GM18861 (cell line): ENCODE results near the gene LNPK.
"Not testable (repeated sequence)": the region's sequence is repeated elsewhere in the genome, so short reads cannot be mapped to it uniquely, and the experiment has no call there.

ENCODE experiments used
- ATAC-seq: cut with Tn5 transposase; IDR thresholded peaks from one replicate; pipeline ENCODE4 v1.9.1; 2021; ENCODE audit not compliant: unreplicated experiment

Gene LNPK

DNA sequence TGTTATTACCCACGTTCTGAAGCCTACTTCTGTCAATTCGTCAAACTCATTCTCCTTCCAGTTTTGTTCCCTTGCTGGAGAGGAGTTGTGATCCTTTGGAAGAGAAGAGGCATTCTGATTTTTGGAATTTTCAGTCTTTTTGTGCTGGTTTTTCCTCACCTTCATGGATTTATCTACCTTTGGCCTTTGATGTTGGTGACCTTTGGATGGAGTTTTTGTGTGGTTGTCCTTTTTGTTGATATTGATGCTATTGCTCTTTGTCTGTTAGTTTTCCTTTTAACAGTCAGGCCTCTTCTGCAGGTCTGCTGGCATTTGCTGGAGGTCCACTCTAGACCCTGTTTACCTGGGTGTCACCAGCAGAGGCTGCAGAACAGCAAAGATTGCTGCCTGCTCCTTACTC is 88.8 kb downstream of the LNPK start:
- ATAC-seq: not testable (repeated sequence)

- ATAC-seq: no peak
These were observed 98.0 kb downstream of the LNPK start for GRCh38 chr2:175904035-175904434.

DNA sequence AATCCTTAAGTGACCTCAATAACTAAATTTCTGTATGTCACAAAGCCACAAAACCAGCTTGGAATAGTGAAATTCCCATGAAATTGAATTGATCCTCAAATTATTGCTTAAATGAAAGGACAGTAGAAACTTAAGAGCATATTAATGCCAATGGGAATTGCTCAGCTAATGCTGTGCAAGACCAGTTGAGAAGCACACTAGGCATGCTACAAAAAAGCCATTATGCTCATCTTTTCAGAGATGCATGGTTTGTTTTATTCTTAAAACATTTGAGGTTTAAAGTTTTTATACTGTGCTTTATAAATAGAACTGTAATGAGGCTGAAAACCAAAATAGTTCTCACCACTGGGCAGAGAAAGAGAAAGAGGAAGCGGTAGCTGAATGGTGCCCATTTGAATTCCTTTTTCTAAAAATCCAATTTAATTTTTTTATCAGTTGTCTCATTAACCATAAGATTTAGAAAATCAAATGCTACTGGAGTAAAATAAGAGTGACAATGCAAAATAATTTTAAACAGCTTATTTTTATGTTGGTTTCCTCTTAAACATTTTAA is 98.6 kb downstream of the LNPK start:
- ATAC-seq: no peak

- ATAC-seq: not testable (repeated sequence)
These were observed 106.1 kb downstream of the LNPK start for GRCh38 chr2:175895957-175896356.

- no peak for ATAC-seq
These were observed 110.0 kb downstream of the LNPK start for GRCh38 chr2:175892046-175892445.

- no peak for ATAC-seq
These were observed 111.3 kb downstream of the LNPK start for GRCh38 chr2:175890636-175891242.

DNA sequence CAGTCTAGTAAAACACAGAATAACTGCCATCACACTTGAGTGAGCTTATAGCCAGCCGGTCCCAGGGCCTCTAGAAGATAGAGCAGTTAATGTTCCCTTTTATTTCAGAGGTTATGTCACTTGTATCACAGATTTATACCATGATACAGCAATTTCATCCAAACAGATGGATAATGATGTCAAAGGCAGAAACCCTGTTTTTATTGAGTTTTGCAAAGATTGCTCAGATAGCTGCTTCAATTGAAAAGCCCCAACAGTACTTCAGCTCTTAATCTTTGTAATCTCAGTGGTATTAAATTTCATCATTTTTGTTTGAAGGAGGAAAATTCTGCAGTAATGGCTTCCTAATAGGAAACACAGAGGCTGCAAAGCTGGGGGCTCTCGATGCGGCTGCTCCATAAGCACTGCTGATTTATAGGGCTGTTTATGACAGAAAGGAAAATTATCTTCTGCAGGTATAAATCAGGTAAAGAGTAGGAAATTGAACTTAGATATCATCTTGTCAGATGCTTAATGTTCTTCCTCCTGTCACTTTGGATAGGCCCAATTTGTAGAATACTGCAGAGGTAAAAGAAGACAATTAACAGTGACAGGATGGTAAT is 112.3 kb downstream of the LNPK start:
- no peak for ATAC-seq

- ATAC-seq: no peak
These were observed 114.3 kb downstream of the LNPK start for GRCh38 chr2:175887776-175888175.

GRCh38 chr2:175884697-175885393 is 117.2 kb downstream of the LNPK start:
- no peak for ATAC-seq

- no peak for ATAC-seq
These were observed 118.4 kb downstream of the LNPK start for GRCh38 chr2:175883586-175884194.

DNA sequence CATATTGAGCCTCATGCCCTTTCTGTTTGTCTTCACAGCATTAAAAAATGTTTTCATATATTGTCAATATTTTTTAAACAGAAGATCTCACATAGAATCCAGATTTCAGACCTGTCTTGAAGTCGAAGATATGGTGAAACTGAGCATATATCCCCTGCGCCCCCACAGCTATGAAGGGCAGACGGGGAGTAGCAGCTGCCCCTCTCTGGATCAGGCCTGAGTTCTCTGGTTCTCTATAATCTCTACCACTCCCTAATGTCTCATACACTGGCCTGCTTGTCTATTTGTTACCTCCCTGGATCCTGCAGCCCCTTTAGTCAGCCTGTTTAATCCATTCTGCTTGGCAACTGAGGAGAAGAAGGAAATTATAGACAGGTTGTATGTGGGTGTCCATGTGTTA is 122.4 kb downstream of the LNPK start:
- no peak for ATAC-seq

GRCh38 chr2:175877845-175878544 is 124.1 kb downstream of the LNPK start:
- ATAC-seq: no peak

GRCh38 chr2:175874291-175874690 is 127.8 kb downstream of the LNPK start:
- ATAC-seq: no peak
